ENCODE results near the gene TBXAS1. TPM values are rescaled to one million over a fixed set of nuclear protein-coding genes. Genes with fewer than 3 reads are reported as not detected.
A peak's percentile ranks its signal among the peaks of the same experiment; 100 is the strongest.
"Not testable (repeated sequence)": the region's sequence is repeated elsewhere in the genome, so short reads cannot be mapped to it uniquely, and the experiment has no call there.

TBXAS1 gene
- total RNA-seq, 1 donor from 2014 or later: 9.9 TPM

DNA sequence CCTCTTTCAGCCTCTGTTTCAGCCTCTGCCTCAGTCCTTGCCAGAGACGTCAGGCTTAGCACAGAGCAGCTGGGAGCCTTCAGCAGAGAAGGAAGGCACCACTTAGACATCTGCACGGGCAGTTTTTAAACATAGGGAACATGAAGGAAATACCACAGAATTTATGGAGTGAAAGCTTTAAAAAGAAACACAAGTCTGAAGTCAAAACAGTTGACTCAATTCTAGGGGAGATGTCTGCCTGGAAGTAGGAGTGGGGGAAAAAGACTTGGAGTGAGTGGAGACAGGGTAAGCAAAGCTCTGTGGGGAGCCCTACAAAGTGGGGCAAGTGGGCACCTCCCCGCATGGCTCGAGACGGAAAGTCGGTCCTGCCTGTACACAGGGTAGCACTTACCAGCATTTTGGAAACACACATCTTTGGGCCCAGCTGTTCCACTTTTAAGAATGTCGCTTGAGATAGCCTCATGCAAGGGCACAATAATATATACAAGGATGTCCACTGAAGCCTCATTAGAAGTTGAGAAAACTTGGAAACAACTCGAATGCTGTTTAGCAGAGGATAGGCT, 5.0 kb upstream of the TBXAS1 start:
- no peaks in the 10 kb centered on the region for H3K4me1 ChIP-seq (ENCODE audit: control insufficient read depth in 3 of 3, insufficient read depth in 3 of 3, low read length in 3 of 3)

DNA sequence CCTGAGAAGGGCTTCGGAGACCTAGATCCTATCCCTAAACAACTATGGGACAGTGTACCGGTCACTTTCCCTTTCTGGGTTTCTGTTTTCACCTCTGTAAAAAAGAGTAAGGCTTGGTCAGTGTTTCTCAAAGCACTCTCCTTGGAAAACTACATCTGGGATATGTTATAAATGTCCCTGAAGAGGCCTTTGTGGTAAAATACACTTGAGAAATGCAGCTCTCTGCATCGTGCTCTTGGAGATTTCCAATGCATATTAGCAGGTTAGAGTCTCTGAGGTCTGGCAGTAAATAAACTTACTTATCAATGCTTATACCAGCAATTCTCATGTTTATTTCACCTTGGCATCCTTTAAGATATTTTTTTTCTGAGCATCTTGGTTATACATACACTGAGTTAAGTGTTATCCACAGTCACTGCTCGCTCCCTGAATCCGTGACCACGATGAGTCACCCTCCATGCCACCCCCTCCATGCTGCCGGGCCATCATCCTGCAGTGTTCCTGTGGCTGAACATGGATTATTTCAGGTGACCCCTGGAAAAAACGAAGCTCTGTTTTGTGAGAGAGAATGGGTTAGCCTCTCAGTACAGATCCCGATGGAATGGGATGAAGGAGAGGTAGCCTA, 3.3 kb upstream of the TBXAS1 start:
- no peaks in the 10 kb centered on the region for H3K9me3 ChIP-seq (ENCODE audit: control insufficient read depth in 3 of 3, low read length in 3 of 3)
- no peaks in the 10 kb centered on the region for H3K36me3 ChIP-seq (ENCODE audit: control insufficient read depth in 3 of 3, insufficient read depth in 3 of 3, low read length in 3 of 3)
- H3K4me3 ChIP-seq (ENCODE audit: low read length in 3 of 3): no peak overlapping the region
- no peaks in the 10 kb centered on the region for H3K4me1 ChIP-seq (ENCODE audit: control insufficient read depth in 3 of 3, insufficient read depth in 3 of 3, low read length in 3 of 3)
- H3K27me3 ChIP-seq (ENCODE audit: control insufficient read depth in 3 of 3, insufficient read depth in 3 of 3, low read length in 3 of 3): peaks cover 4 to 20% (median 13%) of the 10 kb centered on the region in 3 donors
- H3K9ac ChIP-seq (ENCODE audit: low read depth in 1 of 3, low read length in 3 of 3): no peak overlapping the region
- H3K27ac ChIP-seq (ENCODE audit: low read depth, low read length): no peak overlapping the region

More for the DNA sequence above, 5.0 kb upstream of the TBXAS1 start:
- Histone ChIP-seq H3K27ac (ENCODE audit: low read depth, low read length) (no peak overlapping the region), H3K36me3 (ENCODE audit: control insufficient read depth in 3 of 3, insufficient read depth in 3 of 3, low read length in 3 of 3) (no peaks in the 10 kb centered on the region), H3K9ac (ENCODE audit: low read depth in 1 of 3, low read length in 3 of 3) (no peak overlapping the region), H3K9me3 (ENCODE audit: control insufficient read depth in 3 of 3, low read length in 3 of 3) (no peaks in the 10 kb centered on the region), H3K27me3 (ENCODE audit: control insufficient read depth in 3 of 3, insufficient read depth in 3 of 3, low read length in 3 of 3) (peaks cover 4 to 20% (median 13%) of the 10 kb centered on the region in 3 donors), H3K4me3 (ENCODE audit: low read length in 3 of 3) (no peak overlapping the region)

DNA sequence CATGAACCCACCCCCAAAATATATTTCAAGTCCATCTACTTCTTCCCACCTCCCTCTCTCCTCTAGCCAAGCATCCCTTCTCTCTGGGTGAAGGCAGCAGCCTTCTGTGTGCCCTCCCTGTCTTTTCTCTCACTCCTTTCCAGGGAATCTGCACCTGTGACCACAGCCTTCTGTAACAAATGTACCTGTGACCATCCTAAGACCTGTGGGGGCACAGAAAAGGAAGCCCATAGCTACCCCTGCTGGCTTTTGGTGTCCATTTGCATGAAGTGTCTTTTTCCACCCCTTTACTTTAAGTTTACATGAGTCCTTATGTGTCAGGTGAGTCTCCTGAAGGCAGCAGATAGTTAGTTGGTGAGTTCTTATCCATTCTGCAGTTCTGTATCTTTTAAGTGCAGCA, 2.0 kb upstream of the TBXAS1 start:
- no peaks in the 10 kb centered on the region for H3K9me3 ChIP-seq (ENCODE audit: control insufficient read depth in 3 of 3, low read length in 3 of 3)
- peaks cover 0 to 17% (median 13%) of the 10 kb centered on the region in 3 donors for H3K27me3 ChIP-seq (ENCODE audit: control insufficient read depth in 3 of 3, insufficient read depth in 3 of 3, low read length in 3 of 3)
- H3K36me3 ChIP-seq (ENCODE audit: control insufficient read depth in 3 of 3, insufficient read depth in 3 of 3, low read length in 3 of 3): no peaks in the 10 kb centered on the region
- no peak overlapping the region for H3K9ac ChIP-seq (ENCODE audit: low read depth in 1 of 3, low read length in 3 of 3)
- H3K4me1 ChIP-seq (ENCODE audit: control insufficient read depth in 3 of 3, insufficient read depth in 3 of 3, low read length in 3 of 3): no peaks in the 10 kb centered on the region
- no peak overlapping the region for H3K27ac ChIP-seq (ENCODE audit: low read depth, low read length)
- no peak overlapping the region for H3K4me3 ChIP-seq (ENCODE audit: low read length in 3 of 3)

DNA sequence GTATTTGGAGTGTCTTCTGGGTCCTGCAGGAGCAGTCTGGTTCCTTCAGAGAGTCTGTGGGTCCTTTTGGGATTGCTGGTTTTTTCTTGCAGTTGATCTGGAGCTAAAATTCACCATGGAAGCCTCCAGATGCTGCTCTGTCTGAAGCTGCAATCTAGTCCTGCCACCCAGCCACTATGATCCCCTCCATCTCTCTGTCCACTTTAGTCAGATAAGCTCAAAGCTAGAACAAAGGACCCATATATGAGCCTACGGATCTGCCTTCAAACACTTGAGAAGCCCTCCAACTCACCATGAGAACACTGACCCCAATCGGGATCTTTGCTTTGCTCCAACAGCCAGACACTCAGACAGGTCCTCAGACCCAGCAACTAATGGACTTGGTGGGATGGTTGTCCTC, 618 bp upstream of the TBXAS1 start:
- Histone ChIP-seq H3K27ac (ENCODE audit: low read depth, low read length) (no peak overlapping the region), H3K27me3 (ENCODE audit: control insufficient read depth in 3 of 3, insufficient read depth in 3 of 3, low read length in 3 of 3) (peaks cover 0 to 17% (median 8%) of the 10 kb centered on the region in 3 donors), H3K9me3 (ENCODE audit: control insufficient read depth in 3 of 3, low read length in 3 of 3) (no peaks in the 10 kb centered on the region), H3K4me1 (ENCODE audit: control insufficient read depth in 3 of 3, insufficient read depth in 3 of 3, low read length in 3 of 3) (no peaks in the 10 kb centered on the region), H3K36me3 (ENCODE audit: control insufficient read depth in 3 of 3, insufficient read depth in 3 of 3, low read length in 3 of 3) (no peaks in the 10 kb centered on the region), H3K9ac (ENCODE audit: low read depth in 1 of 3, low read length in 3 of 3) (no peak overlapping the region), H3K4me3 (ENCODE audit: low read length in 3 of 3) (no peak overlapping the region)

DNA sequence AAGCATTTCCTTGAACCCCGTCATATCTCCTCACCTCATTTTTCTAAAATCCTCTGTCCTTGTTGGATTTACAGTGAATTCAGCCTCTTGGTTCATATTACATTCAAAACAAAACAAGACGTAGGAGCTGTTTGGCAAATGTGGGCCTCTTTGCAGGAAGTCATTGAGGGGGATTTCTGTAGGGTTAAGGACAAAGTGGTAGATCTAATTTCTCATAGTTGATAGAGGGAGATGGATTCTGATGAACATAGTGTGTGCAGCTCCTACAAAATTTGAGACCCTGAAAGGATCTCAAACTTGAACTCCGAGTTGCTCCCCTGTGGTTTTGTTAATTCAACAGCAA, 682 bp downstream of the TBXAS1 start:
- Histone ChIP-seq H3K4me3 (ENCODE audit: low read length in 3 of 3) (peak overlapping the region in 1 of 3 donors; percentile 1), H3K9me3 (ENCODE audit: control insufficient read depth in 3 of 3, low read length in 3 of 3) (no peaks in the 10 kb centered on the region), H3K9ac (ENCODE audit: low read depth in 1 of 3, low read length in 3 of 3) (no peak overlapping the region), H3K36me3 (ENCODE audit: control insufficient read depth in 3 of 3, insufficient read depth in 3 of 3, low read length in 3 of 3) (no peaks in the 10 kb centered on the region), H3K27me3 (ENCODE audit: control insufficient read depth in 3 of 3, insufficient read depth in 3 of 3, low read length in 3 of 3) (peaks cover 0 to 11% (median 8%) of the 10 kb centered on the region in 3 donors), H3K27ac (ENCODE audit: low read depth, low read length) (no peak overlapping the region), H3K4me1 (ENCODE audit: control insufficient read depth in 3 of 3, insufficient read depth in 3 of 3, low read length in 3 of 3) (no peaks in the 10 kb centered on the region)

DNA sequence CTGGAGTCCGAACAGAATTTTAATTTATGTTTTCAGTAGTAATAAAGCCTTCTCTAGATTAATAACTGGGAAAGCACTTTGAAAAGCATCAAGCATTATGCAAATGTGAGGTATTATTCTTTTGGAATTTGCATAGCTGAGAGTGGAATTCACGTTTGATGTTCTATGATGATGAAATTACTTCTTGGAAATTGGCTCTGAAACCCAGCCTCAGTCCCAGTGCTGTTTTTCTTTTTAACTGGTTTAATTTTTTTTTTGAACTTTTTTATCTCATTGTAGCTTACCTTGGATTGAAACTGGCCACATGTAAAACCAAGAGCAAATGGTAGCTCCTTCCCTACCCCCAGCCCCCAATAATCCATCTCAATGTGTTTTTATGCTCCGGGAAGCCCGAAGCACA, 1.2 kb downstream of the TBXAS1 start:
- no peaks in the 10 kb centered on the region for H3K36me3 ChIP-seq (ENCODE audit: control insufficient read depth in 3 of 3, insufficient read depth in 3 of 3, low read length in 3 of 3)
- H3K4me3 ChIP-seq (ENCODE audit: low read length in 3 of 3): peak overlapping the region in 1 of 3 donors; percentile 23

DNA sequence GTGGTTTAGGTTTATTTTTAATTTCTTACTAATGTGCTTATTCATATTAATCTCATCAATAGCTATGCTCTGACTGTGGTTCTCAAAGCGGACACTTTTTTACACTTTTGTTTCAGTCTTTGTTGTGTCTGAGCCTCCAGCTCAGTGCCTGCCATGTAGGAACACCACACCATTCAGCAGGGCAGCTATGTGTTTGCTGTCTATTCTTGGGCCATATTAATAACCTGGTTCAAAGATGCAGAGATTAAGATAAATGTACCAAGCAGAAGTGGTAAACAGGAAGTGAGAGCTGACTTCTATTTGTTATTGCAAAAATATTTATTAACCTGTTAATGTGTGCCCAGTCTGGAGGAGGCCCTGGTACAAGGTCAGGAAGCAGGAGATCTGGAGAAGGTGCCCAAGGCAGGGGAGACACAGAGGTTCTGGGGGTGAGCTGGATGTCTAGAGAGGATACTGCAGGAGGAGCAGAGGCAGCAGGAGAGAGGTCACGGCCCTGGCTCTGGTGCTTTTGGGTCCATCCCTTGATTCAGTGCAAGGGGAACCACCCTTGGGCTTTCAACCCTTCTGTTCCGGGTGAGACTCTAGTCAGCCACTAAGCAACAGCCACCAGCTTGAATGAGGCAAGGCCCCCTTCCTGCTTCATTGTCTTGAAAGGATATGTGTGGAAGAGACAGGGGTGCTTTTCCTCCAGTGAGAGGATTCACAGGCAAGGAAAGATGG, 1.9 kb downstream of the TBXAS1 start:
- no peak overlapping the region for H3K9ac ChIP-seq (ENCODE audit: low read depth in 1 of 3, low read length in 3 of 3)
- H3K27me3 ChIP-seq (ENCODE audit: control insufficient read depth in 3 of 3, insufficient read depth in 3 of 3, low read length in 3 of 3): peaks cover 0 to 5% (median 3%) of the 10 kb centered on the region in 3 donors
- H3K4me3 ChIP-seq (ENCODE audit: low read length in 3 of 3): peak overlapping the region in 1 of 3 donors; percentile 23
- no peaks in the 10 kb centered on the region for H3K4me1 ChIP-seq (ENCODE audit: control insufficient read depth in 3 of 3, insufficient read depth in 3 of 3, low read length in 3 of 3)
- no peaks in the 10 kb centered on the region for H3K36me3 ChIP-seq (ENCODE audit: control insufficient read depth in 3 of 3, insufficient read depth in 3 of 3, low read length in 3 of 3)
- no peak overlapping the region for H3K27ac ChIP-seq (ENCODE audit: low read depth, low read length)
- no peaks in the 10 kb centered on the region for H3K9me3 ChIP-seq (ENCODE audit: control insufficient read depth in 3 of 3, low read length in 3 of 3)

More for the DNA sequence above, 1.2 kb downstream of the TBXAS1 start:
- Histone ChIP-seq H3K27me3 (ENCODE audit: control insufficient read depth in 3 of 3, insufficient read depth in 3 of 3, low read length in 3 of 3) (peaks cover 0 to 9% (median 5%) of the 10 kb centered on the region in 3 donors), H3K27ac (ENCODE audit: low read depth, low read length) (no peak overlapping the region), H3K9me3 (ENCODE audit: control insufficient read depth in 3 of 3, low read length in 3 of 3) (no peaks in the 10 kb centered on the region), H3K9ac (ENCODE audit: low read depth in 1 of 3, low read length in 3 of 3) (no peak overlapping the region), H3K4me1 (ENCODE audit: control insufficient read depth in 3 of 3, insufficient read depth in 3 of 3, low read length in 3 of 3) (no peaks in the 10 kb centered on the region)

DNA sequence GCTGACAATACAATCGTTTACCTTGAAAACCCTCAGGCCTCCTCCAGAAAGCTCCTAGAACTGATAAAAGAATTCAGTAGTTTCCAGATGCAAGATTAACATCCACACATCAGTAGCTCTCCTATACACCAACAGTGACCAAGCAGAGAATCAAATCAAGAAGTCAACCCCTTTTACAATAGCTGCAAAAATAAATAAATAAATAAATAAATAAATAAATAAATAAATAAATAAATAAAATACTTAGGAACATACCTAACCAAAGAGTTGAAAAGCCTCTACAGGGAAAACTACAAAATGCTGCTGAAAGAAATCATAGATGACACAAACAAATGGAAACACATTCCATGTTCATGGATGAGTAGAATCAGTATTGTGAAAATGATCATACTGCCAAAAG, 6.8 kb downstream of the TBXAS1 start:
- not testable (repeated sequence) for H3K4me1 ChIP-seq (ENCODE audit: control insufficient read depth in 3 of 3, insufficient read depth in 3 of 3, low read length in 3 of 3); H3K9me3 ChIP-seq (ENCODE audit: control insufficient read depth in 3 of 3, low read length in 3 of 3); H3K9ac ChIP-seq (ENCODE audit: low read depth in 1 of 3, low read length in 3 of 3); H3K4me3 ChIP-seq (ENCODE audit: low read length in 3 of 3); H3K36me3 ChIP-seq (ENCODE audit: control insufficient read depth in 3 of 3, insufficient read depth in 3 of 3, low read length in 3 of 3); H3K27me3 ChIP-seq (ENCODE audit: control insufficient read depth in 3 of 3, insufficient read depth in 3 of 3, low read length in 3 of 3); H3K27ac ChIP-seq (ENCODE audit: low read depth, low read length)

DNA sequence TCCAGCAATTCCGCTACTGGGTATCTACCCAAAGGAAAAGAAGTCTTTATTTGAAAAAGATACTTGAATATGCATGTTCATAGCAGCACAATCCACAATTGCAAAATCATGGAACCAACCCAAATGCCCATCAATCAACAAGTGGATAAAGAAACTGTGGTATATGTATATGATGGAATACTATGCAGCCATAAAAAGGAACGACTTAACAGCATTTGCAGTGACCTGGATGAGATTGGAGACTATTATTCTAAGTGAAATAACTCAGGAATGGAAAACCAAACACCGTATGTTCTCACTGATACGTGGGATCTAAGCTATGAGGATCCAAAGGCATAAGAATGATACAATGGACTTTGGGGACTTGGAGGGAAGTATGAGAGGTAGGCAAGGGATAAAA, 8.2 kb downstream of the TBXAS1 start:
- H3K36me3 ChIP-seq (ENCODE audit: control insufficient read depth in 3 of 3, insufficient read depth in 3 of 3, low read length in 3 of 3): not testable (repeated sequence)

DNA sequence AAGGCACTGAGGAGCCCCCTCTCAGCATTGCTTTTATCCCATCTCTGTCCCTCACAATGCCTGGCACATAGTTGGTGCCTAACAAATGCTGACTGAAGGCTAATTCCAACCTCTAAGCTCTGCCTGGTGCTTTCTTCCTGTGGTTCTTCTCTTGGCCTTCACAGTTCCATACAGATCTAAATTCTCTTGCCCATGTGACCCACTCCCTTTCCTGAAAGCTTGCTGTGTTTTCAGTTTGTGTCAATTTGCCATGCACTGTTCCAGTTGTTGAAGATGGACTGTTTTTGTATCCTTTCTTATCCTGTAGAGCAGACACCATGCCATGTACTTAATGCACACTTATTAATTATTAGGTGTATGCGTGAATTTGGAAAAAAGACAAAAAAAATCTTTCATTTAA, 9.2 kb downstream of the TBXAS1 start:
- H3K9ac ChIP-seq (ENCODE audit: low read depth in 1 of 3, low read length in 3 of 3): no peak overlapping the region

More for the DNA sequence above, 8.2 kb downstream of the TBXAS1 start:
- not testable (repeated sequence) for H3K27me3 ChIP-seq (ENCODE audit: control insufficient read depth in 3 of 3, insufficient read depth in 3 of 3, low read length in 3 of 3); H3K9ac ChIP-seq (ENCODE audit: low read depth in 1 of 3, low read length in 3 of 3); H3K27ac ChIP-seq (ENCODE audit: low read depth, low read length); H3K4me3 ChIP-seq (ENCODE audit: low read length in 3 of 3); H3K9me3 ChIP-seq (ENCODE audit: control insufficient read depth in 3 of 3, low read length in 3 of 3); H3K4me1 ChIP-seq (ENCODE audit: control insufficient read depth in 3 of 3, insufficient read depth in 3 of 3, low read length in 3 of 3)

More for the DNA sequence above, 9.2 kb downstream of the TBXAS1 start:
- Histone ChIP-seq H3K36me3 (ENCODE audit: control insufficient read depth in 3 of 3, insufficient read depth in 3 of 3, low read length in 3 of 3) (no peaks in the 10 kb centered on the region), H3K27me3 (ENCODE audit: control insufficient read depth in 3 of 3, insufficient read depth in 3 of 3, low read length in 3 of 3) (no peaks in the 10 kb centered on the region), H3K9me3 (ENCODE audit: control insufficient read depth in 3 of 3, low read length in 3 of 3) (peaks cover 0 to 3% (median 0%) of the 10 kb centered on the region in 3 donors), H3K4me3 (ENCODE audit: low read length in 3 of 3) (no peak overlapping the region), H3K4me1 (ENCODE audit: control insufficient read depth in 3 of 3, insufficient read depth in 3 of 3, low read length in 3 of 3) (no peaks in the 10 kb centered on the region), H3K27ac (ENCODE audit: low read depth, low read length) (no peak overlapping the region)
